Measurements from ENCODE around the gene DPP6.

DNA sequence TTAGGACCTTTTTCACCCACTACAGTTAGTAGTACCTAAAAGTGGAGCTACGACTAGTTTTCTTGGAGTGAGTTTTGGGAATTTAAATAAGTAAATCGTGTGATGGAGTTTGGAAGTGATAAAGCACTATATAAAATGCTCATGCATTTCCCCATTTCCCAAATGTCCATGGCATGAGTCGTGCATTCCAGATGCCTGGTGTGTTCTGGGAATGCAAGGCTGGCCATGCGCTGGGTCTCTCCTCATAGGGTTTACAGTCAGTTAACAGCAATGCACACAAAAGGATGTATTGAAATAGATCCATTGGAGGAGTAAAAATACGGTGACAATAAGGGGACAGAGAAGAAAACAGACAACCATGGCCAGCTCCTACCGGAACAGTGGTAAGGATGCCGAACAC, 149.8 kb downstream of the DPP6 start:
- TF ChIP-seq POLR2A (IDR thresholded peaks at IDR 0.05; ENCODE audit: low read length) (no peak), GATA1 (IDR thresholded peaks at IDR 0.05; ENCODE audit: low read depth, low read length) (no peak)
